Psoas muscle (tissue), 8 donors: Measurements from ENCODE around the gene HFE. TPM values are rescaled to one million over a fixed set of nuclear protein-coding genes. Genes with fewer than 3 reads are reported as not detected.
A peak's percentile ranks its signal among the peaks of the same experiment; 100 is the strongest.
"Not testable (repeated sequence)": the region's sequence is repeated elsewhere in the genome, so short reads cannot be mapped to it uniquely, and the experiment has no call there.

Experiments used
- ATAC-seq, 4 donors: fragments of 200-7000 bp; cut with Tn5 transposase; one replicate each; pipeline ENCODE4 v1.9.1; 2020; ENCODE audit warnings: moderate library complexity in 3 of 4, mild to moderate bottlenecking in 2 of 4
- DNase-seq, 2 donors: peaks; one replicate each; pipeline ENCODE4 v3.0.0-alpha.2; 2020
- H3K27ac ChIP-seq: fragments of 200-600 bp; one replicate; pipeline ENCODE4 v1.8.0; 2022
- H3K27me3 ChIP-seq, 3 donors: fragments of 200-600 bp in 1 of 3; one replicate each; pipeline versions ENCODE4 v1.6.1 to v1.8.0; 2013 to 2022; ENCODE audit warnings: low read length in 2 of 3, mild to moderate bottlenecking in 2 of 3, moderate library complexity in 1 of 3; ENCODE audit not compliant: insufficient read depth in 3 of 3
- H3K36me3 ChIP-seq, 2 donors: fragments of 200-600 bp in 1 of 2; one replicate each; pipeline versions ENCODE4 v1.6.1 to v1.8.0; 2013 to 2022; ENCODE audit warnings: low read depth in 1 of 2, mild to moderate bottlenecking in 1 of 2, moderate library complexity in 1 of 2; ENCODE audit not compliant: insufficient read depth in 1 of 2
- H3K4me1 ChIP-seq: fragments of 200-600 bp; one replicate; pipeline ENCODE4 v1.8.0; 2022
- H3K4me3 ChIP-seq: fragments of 200-600 bp; one replicate; pipeline ENCODE4 v1.8.0; 2022; ENCODE audit warnings: mild to moderate bottlenecking
- H3K9me3 ChIP-seq: fragments of 200-600 bp; one replicate; pipeline ENCODE4 v1.8.0; 2022
- CTCF ChIP-seq: fragments of 200-600 bp; IDR thresholded peaks from one replicate; pipeline ENCODE4 v1.8.0; 2022; ENCODE audit warnings: antibody characterized with exemption
- WGBS, 3 donors: extraction: QIAGEN DNeasy Blood & Tissue Kit; methylation state at CpG; one replicate each; pipeline versions ENCODE4 v1.1.6 to v1.1.7; 2013; 5-methylcytosine and 5-hydroxymethylcytosine counted together
- intact Hi-C, 2 donors: fragments of 100-400 bp; cut with DNase I; formaldehyde crosslinking; loops; one replicate each; pipeline versions ENCODE4 v1.11.0 to v1.14.2; 2022
- polyA plus RNA-seq, 3 donors: library from polyadenylated mRNA; stranded (reverse); fragments of 200-250 nt; gene quantifications; one replicate each; pipeline ENCODE4 v1.2.3, GENCODE V29; 2013
- total RNA-seq, 4 donors: library from RNA; stranded (reverse); fragmentation: NEBNext Ultra II Directional in 2 of 4; extraction: Animal tissue kit (Norgen Biotek cat#: 25700) in 2 of 4; gene quantifications; one replicate each; pipeline versions ENCODE4 v1.2.1 to v1.2.4, GENCODE V29; 2021 to 2023
- donor health status: healthy with polysubstance abuse.
- donor health status: DM: no; HTN: no; CAD: no; lungs with moderate emphysema.
- donor health status: Bipolar disorder and iron deficiency.
- donor health status: healthy.
- donor health status: DM: yes; HTN: yes; CAD: no.
- donor health status: DM: no; HTN: no; CAD: no.
- donor health status: DM: no; HTN: no; CAD: no.
- donor health status: DM: yes; HTN: yes; CAD: no.

The HFE gene
- total and polyA plus RNA-seq, 7 donors: 0.32 to 2.7 (median 1.2) TPM

GRCh38 chr6:26065952-26066380 lies 21.3 kb upstream of the HFE start:
- ATAC-seq (peak; percentile 80 to 98 (median 92)), DNase-seq (peak in 1 of 2 donors; percentile 45)
- Histone ChIP-seq H3K9me3 (no peaks in the 10 kb centered on the region), H3K27ac (peak overlapping the region; percentile 40), H3K4me1 (no peaks in the 10 kb centered on the region), H3K4me3 (no peak overlapping the region), H3K27me3 (no peaks in the 10 kb centered on the region), H3K36me3 (no peaks in the 10 kb centered on the region)
- intact Hi-C loops: no loop called here
- peak; percentile 74 for TF ChIP-seq CTCF
- WGBS, 3 donors: 0 to 1% (median 0%) methylated on average over 4 of the region's 4 CpGs

GRCh38 chr6:26067367-26067766 lies 19.9 kb upstream of the HFE start:
- ATAC-seq: no peak
- Histone ChIP-seq H3K9me3 (no peaks in the 10 kb centered on the region), H3K27me3 (no peaks in the 10 kb centered on the region), H3K36me3 (no peaks in the 10 kb centered on the region), H3K4me3 (no peak overlapping the region), H3K4me1 (no peaks in the 10 kb centered on the region), H3K27ac (no peak overlapping the region)
- intact Hi-C loops: no loop called here
- DNase-seq: no peak
- TF ChIP-seq CTCF: no peak
- 65 to 81% (median 75%) methylated on average over 4 of the region's 4 CpGs for WGBS, 3 donors

- TF ChIP-seq CTCF: no peak
- Histone ChIP-seq H3K4me1 (no peaks in the 10 kb centered on the region), H3K4me3 (no peak overlapping the region), H3K27ac (no peak overlapping the region), H3K36me3 (no peaks in the 10 kb centered on the region), H3K9me3 (no peaks in the 10 kb centered on the region), H3K27me3 (no peaks in the 10 kb centered on the region)
- 66 to 71% (median 69%) methylated on average over 2 of the region's 2 CpGs for WGBS, 3 donors
- ATAC-seq: no peak
- DNase-seq: no peak
- intact Hi-C loops: no loop called here
These were observed 19.2 kb upstream of the HFE start for GRCh38 chr6:26068036-26068435.

- H3K36me3 ChIP-seq: no peaks in the 10 kb centered on the region
- no peak overlapping the region for H3K27ac ChIP-seq
- no peak for TF ChIP-seq CTCF
- intact Hi-C loops: no loop called here
- WGBS, 3 donors: 17 to 28% (median 17%) methylated on average over 7 of the region's 7 CpGs
- ATAC-seq (no peak), DNase-seq (no peak)
- H3K4me3 ChIP-seq: no peak overlapping the region
- H3K4me1 ChIP-seq: no peaks in the 10 kb centered on the region
- H3K27me3 ChIP-seq: no peaks in the 10 kb centered on the region
- H3K9me3 ChIP-seq: no peaks in the 10 kb centered on the region
These were observed 16.1 kb upstream of the HFE start for GRCh38 chr6:26071135-26071534.

- 73% methylated on average over 20 of the region's 20 CpGs for WGBS, 3 donors
- intact Hi-C loops: no loop called here
These were observed 12.0 kb upstream of the HFE start for GRCh38 chr6:26075063-26075717.

GRCh38 chr6:26078066-26078465 lies 9.2 kb upstream of the HFE start:
- H3K27ac ChIP-seq, H3K27me3 ChIP-seq, DNase-seq, H3K4me1 ChIP-seq, intact Hi-C loops, H3K9me3 ChIP-seq, ATAC-seq, H3K4me3 ChIP-seq, H3K36me3 ChIP-seq: not testable (repeated sequence)
- WGBS, 3 donors: 75 to 77% (median 76%) methylated on average over 3 of the region's 3 CpGs

More at GRCh38 chr6:26075063-26075717, 12.0 kb upstream of the HFE start:
- Histone ChIP-seq H3K9me3 (no peaks in the 10 kb centered on the region), H3K27ac (no peak overlapping the region), H3K27me3 (no peaks in the 10 kb centered on the region), H3K4me3 (no peak overlapping the region), H3K4me1 (no peaks in the 10 kb centered on the region), H3K36me3 (no peaks in the 10 kb centered on the region)
- no peak for TF ChIP-seq CTCF
- no peak for ATAC-seq
- DNase-seq: no peak

GRCh38 chr6:26081096-26081495 lies 6.1 kb upstream of the HFE start:
- ATAC-seq, H3K4me1 ChIP-seq, H3K27me3 ChIP-seq, H3K4me3 ChIP-seq, DNase-seq, H3K9me3 ChIP-seq, intact Hi-C loops, H3K36me3 ChIP-seq, H3K27ac ChIP-seq: not testable (repeated sequence)
- 91 to 95% (median 95%) methylated on average over 3 of the region's 3 CpGs for WGBS, 3 donors
